GM12801 (cell line): Measurements from ENCODE around the gene SPP1.

Experiments
- TF ChIP-seq, protein P1 (sequence below): IDR thresholded peaks from one replicate; pipeline ENCODE4 v1.5.1; 2011; ENCODE audit warnings: control low read depth; ENCODE audit not compliant: insufficient read length; ENCODE audit errors: extremely low read depth

SPP1 gene

DNA sequence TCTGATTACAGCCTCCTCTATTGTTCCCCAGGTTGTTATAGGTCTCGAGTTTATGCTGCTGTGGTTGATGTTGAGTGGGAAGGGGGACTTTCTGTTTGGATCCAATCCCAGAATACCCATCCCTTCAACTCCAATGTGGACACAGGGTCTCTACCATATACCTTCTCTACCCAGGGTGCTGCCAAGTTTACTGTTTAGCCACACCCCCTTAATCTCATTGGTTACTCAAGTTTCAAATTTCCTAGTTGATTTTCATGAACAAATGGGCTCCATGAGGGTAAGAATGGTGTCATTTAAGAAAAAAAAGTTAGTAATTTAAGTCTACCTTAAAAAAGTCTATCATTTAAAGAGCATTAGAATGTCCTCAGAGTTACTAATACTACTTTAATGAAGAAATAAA, 3.6 kb upstream of the SPP1 start:
- TF ChIP-seq, protein P1, sequence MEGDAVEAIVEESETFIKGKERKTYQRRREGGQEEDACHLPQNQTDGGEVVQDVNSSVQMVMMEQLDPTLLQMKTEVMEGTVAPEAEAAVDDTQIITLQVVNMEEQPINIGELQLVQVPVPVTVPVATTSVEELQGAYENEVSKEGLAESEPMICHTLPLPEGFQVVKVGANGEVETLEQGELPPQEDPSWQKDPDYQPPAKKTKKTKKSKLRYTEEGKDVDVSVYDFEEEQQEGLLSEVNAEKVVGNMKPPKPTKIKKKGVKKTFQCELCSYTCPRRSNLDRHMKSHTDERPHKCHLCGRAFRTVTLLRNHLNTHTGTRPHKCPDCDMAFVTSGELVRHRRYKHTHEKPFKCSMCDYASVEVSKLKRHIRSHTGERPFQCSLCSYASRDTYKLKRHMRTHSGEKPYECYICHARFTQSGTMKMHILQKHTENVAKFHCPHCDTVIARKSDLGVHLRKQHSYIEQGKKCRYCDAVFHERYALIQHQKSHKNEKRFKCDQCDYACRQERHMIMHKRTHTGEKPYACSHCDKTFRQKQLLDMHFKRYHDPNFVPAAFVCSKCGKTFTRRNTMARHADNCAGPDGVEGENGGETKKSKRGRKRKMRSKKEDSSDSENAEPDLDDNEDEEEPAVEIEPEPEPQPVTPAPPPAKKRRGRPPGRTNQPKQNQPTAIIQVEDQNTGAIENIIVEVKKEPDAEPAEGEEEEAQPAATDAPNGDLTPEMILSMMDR: no peak

DNA sequence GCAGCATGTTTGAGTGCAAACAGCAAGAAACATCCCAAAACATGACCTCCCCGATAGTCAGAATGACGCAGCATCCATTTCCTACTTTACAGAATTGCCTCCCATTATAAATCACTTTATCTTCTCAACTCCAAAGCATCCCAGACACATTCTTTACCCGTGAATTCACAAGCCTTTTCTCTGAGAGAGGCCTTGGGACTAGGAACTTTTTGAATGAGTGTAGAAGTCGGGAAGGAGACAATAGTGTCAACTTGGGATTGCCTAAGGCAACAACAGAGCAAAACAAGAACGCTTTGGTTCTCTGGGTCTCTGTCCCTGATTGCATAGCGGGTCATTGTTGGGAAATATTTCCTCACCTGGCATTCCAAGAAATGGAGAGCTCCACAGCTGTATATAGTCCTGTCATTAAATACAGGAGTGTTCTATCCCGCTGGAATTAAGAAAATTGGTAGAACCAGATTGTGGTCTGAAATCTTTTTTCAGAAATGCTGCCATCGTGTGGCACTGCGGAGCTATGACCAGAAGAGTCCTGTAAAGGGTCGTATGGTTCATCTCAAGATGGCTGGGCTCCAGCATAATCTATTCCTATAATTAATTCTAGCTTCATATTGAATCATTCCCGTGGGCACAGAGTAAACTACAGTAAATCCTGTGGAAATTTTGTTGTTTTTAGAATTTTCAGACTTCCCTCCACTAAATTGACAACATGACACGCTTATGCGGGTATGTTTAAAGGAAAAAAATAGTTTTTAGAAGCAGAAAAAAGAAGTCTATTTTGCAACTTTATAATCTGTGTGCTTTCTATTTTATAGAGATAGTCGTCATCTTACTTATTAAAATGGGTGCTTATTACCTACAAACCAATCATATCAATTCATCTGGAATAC, 2.0 kb upstream of the SPP1 start:
- TF ChIP-seq, protein P1: no peak

DNA sequence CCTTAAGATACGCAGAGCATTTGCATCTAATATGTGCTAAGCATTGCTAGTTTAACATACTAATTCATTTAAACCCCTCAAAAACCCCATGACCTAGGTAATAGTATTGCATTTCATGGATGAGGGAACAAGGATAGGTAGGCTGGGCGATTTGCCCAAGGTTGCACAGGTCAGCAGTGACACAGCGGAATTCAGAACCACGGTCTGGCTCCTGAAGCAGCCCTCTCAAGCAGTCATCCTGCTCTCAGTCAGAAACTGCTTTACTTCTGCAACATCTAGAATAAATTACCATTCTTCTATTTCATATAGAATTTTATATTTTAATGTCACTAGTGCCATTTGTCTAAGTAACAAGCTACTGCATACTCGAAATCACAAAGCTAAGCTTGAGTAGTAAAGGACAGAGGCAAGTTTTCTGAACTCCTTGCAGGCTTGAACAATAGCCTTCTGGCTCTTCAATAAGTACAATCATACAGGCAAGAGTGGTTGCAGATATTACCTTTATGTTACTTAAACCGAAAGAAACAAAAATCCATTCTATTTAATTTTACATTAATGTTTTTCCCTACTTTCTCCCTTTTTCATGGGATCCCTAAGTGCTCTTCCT, 555 bp upstream of the SPP1 start:
- TF ChIP-seq, protein P1: no peak

DNA sequence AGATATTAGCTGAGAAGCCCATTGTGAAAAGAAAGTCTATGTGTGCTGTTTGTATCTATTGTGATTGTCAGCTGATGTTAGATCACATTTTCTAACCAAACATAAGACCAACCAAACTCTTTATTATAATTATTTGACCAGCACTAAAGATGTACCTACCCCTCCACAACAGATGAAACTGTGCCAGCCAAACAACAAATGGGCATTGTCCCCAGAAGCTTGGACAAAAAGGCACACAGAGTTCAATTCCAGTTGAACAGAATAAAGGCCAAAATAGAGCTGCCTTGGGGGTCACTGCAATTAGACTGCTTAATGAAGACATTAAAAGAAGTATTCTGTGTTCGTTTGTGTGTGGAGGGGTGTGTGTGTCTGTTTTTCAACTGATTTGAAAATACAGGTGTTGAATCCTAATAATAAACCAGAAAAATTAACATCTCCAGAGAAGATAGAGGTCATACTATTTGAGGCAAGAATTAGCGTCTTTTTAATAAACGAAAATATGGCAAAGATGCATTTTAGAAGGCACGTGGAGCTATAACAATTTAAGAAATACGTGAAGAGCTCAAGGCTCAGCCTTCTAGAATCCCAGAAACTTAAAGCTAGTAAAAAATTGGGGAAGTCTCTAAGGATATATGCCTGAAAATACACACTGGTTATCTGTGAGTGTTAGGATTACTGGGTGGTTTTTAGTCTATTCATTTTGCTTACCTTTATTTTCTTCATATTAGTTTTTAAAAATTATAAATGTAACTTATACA, 2.2 kb downstream of the SPP1 start:
- TF ChIP-seq, protein P1: no peak

DNA sequence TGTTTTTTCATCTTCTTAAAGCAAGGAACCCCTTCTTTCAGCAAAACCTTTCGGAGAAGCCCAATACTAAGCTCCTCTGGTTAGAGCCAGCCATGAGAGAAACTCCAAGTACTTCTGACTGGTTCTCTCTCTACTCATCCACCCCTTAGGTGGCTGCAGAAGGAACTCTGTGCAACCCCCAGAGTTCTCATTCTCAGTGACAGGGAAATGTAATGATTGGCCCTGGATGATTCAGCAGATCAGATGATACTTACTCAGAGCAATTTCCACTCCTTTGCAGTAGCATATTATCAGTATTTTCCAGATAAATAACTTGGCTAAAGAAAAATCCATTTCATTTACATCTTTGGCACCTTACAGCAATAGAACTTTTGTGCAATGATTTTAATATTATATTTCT, 3.2 kb downstream of the SPP1 start:
- TF ChIP-seq, protein P1: no peak

DNA sequence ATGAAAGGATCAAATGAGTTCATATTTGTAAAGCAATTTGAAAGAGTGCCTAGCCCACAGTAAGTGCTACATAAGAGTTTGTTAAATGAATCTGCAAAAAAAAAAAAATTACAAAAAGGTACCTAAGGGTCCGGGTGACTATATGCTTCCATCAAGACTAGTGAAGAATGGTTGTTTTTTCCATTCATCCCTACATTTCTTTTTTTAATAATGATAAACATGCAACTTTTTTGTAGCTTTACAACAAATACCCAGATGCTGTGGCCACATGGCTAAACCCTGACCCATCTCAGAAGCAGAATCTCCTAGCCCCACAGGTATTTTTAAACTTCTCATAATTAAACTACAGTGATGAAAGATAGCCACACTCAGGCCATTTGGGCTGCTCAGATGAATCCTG, 4.3 kb downstream of the SPP1 start:
- TF ChIP-seq, protein P1: no peak

DNA sequence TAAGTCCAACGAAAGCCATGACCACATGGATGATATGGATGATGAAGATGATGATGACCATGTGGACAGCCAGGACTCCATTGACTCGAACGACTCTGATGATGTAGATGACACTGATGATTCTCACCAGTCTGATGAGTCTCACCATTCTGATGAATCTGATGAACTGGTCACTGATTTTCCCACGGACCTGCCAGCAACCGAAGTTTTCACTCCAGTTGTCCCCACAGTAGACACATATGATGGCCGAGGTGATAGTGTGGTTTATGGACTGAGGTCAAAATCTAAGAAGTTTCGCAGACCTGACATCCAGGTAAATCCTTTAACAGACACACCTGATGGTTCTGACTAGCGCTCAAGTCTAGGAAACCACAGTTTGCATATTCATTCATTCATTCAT, 6.0 kb downstream of the SPP1 start:
- TF ChIP-seq, protein P1: no peak
